IMR-90 (cell line): Measurements from ENCODE around the gene GPC5. TPM values are rescaled to one million over a fixed set of nuclear protein-coding genes. Genes with fewer than 3 reads are reported as not detected.
"Not testable (repeated sequence)": the region's sequence is repeated elsewhere in the genome, so short reads cannot be mapped to it uniquely, and the experiment has no call there.

Experiments
- ATAC-seq: fragments of 200-7000 bp; cut with Tn5 transposase; 2 replicates; pipeline ENCODE4 v1.9.1; 2020; ENCODE audit warnings: low read depth, mild to moderate bottlenecking, moderate library complexity
- BruUV-seq: library from RNA; stranded (reverse); fragments of 400-500 nt; replicated peaks from 2 replicates; lab custom pipeline; 2021; lab: Mats Ljungman, UMichigan
- CTCF ChIA-PET: fragments of 300-600 bp; formaldehyde crosslinking; extraction: SDS; loops from one replicate; lab custom pipeline; 2021; ENCODE audit warnings: antibody characterized with exemption; lab: Yijun Ruan, JAX
- POLR2A ChIA-PET: fragments of 300-600 bp; sonication (Branson Sonifier 250); formaldehyde crosslinking; loops from one replicate; lab custom pipeline; 2022; ENCODE audit warnings: antibody characterized with exemption; ENCODE audit not compliant: unreplicated experiment; lab: Charles Lee
- DNase-seq: peaks from one replicate; pipeline ENCODE4 v3.0.0; 2013
- H2AFZ ChIP-seq: replicated peaks from 2 replicates; pipeline ENCODE3; 2013; ENCODE audit warnings: low read length, mild to moderate bottlenecking; ENCODE audit not compliant: poor library complexity
- H2AK5ac ChIP-seq: 2 replicates; pipeline ENCODE4 v1.6.1; 2013; ENCODE audit warnings: low read depth, low read length, inconsistent platforms
- H2AK9ac ChIP-seq: replicated peaks from 2 replicates; pipeline ENCODE3; 2013; ENCODE audit warnings: mild to moderate bottlenecking, low read depth, low read length, moderate library complexity; ENCODE audit not compliant: poor library complexity
- H2BK120ac ChIP-seq: 2 replicates; pipeline ENCODE4 v1.6.1; 2013; ENCODE audit warnings: low read depth, low read length, inconsistent platforms
- H2BK15ac ChIP-seq: 3 replicates; pipeline ENCODE4 v1.6.1; 2013; ENCODE audit warnings: low read depth, low read length, inconsistent platforms
- H2BK20ac ChIP-seq: 2 replicates; pipeline ENCODE4 v1.6.1; 2013; ENCODE audit warnings: low read depth, mild to moderate bottlenecking, inconsistent platforms, low read length, moderate library complexity
- H2BK5ac ChIP-seq: 2 replicates; pipeline ENCODE4 v1.6.1; 2013; ENCODE audit warnings: mild to moderate bottlenecking, low read depth, low read length, inconsistent platforms; ENCODE audit not compliant: poor library complexity, severe bottlenecking
- H3K14ac ChIP-seq: replicated peaks from 2 replicates; pipeline ENCODE4 v1.6.1; 2013; ENCODE audit warnings: low read depth, low read length, inconsistent platforms
- H3K18ac ChIP-seq: 2 replicates; pipeline ENCODE4 v1.6.1; 2013; ENCODE audit warnings: low read depth, low read length, control low read depth
- H3K23ac ChIP-seq: 2 replicates; pipeline ENCODE4 v1.6.1; 2013; ENCODE audit warnings: low read depth, low read length, inconsistent platforms
- H3K27ac ChIP-seq: 2 replicates; pipeline ENCODE4 v1.5.1; 2013; ENCODE audit warnings: mild to moderate bottlenecking, control low read depth, low read length; ENCODE audit not compliant: insufficient read depth
- H3K27me3 ChIP-seq: 2 replicates; pipeline ENCODE4 v1.6.1; 2013; ENCODE audit warnings: low read length; ENCODE audit not compliant: control insufficient read depth, insufficient read depth
- H3K36me3 ChIP-seq: 2 replicates; pipeline ENCODE4 v1.6.1; 2013; ENCODE audit warnings: low read length, mixed read lengths; ENCODE audit not compliant: control insufficient read depth, insufficient read depth
- H3K4ac ChIP-seq: 2 replicates; pipeline ENCODE4 v1.6.1; 2013; ENCODE audit warnings: low read depth, low read length, inconsistent platforms
- H3K4me1 ChIP-seq: 2 replicates; pipeline ENCODE4 v1.6.1; 2013; ENCODE audit warnings: low read length, mixed read lengths; ENCODE audit not compliant: control insufficient read depth, insufficient read depth
- H3K4me2 ChIP-seq: 2 replicates; pipeline ENCODE4 v1.6.1; 2013; ENCODE audit warnings: low read depth, mild to moderate bottlenecking, control low read depth, low read length, moderate library complexity
- H3K4me3 ChIP-seq: 2 replicates; pipeline ENCODE4 v1.5.1; 2013; ENCODE audit warnings: low read depth, mild to moderate bottlenecking, control low read depth, low read length, moderate library complexity; ENCODE audit not compliant: insufficient read depth
- H3K56ac ChIP-seq: 2 replicates; pipeline ENCODE4 v1.6.1; 2013; ENCODE audit warnings: low read length, inconsistent platforms; ENCODE audit not compliant: insufficient read depth; ENCODE audit errors: extremely low read depth
- H3K79me1 ChIP-seq, 2 experiments: 2 replicates each; pipeline ENCODE4 v1.6.1; 2013; ENCODE audit warnings: low read length in 2 of 2, inconsistent platforms in 1 of 2, low read depth in 1 of 2
- H3K9ac ChIP-seq: 2 replicates; pipeline ENCODE4 v1.6.1; 2013; ENCODE audit warnings: low read depth, low read length, control low read depth
- H3K9me1 ChIP-seq: 2 replicates; pipeline ENCODE4 v1.6.1; 2013; ENCODE audit warnings: low read length, inconsistent platforms; ENCODE audit not compliant: insufficient read depth
- H3K9me3 ChIP-seq: 2 replicates; pipeline ENCODE4 v1.6.1; 2013; ENCODE audit warnings: low read length; ENCODE audit not compliant: control insufficient read depth, insufficient read depth
- H4K20me1 ChIP-seq: 2 replicates; pipeline ENCODE4 v1.6.1; 2013; ENCODE audit warnings: low read length, inconsistent platforms; ENCODE audit not compliant: insufficient read depth
- H4K5ac ChIP-seq: 2 replicates; pipeline ENCODE4 v1.6.1; 2013; ENCODE audit warnings: mild to moderate bottlenecking, low read depth, low read length, control low read depth
- H4K8ac ChIP-seq, 2 experiments: 2 replicates each; pipeline ENCODE4 v1.6.1; 2013; ENCODE audit warnings: low read depth in 2 of 2, low read length in 2 of 2, control low read depth in 1 of 2, inconsistent platforms in 1 of 2
- H4K91ac ChIP-seq: 2 replicates; pipeline ENCODE4 v1.6.1; 2013; ENCODE audit warnings: low read depth, low read length, inconsistent platforms; ENCODE audit not compliant: insufficient read depth
- WGBS, 2 experiments: methylation state at CpG; one replicate each; pipeline versions ENCODE4 v1.1.5 to v1.1.7; 2013; ENCODE audit warnings: missing lambda C conversion rate in 2 of 2; ENCODE audit not compliant: insufficient read length in 1 of 2; ENCODE audit errors: extremely low coverage in 2 of 2; 5-methylcytosine and 5-hydroxymethylcytosine counted together
- dilution Hi-C: fragments of 300-500 bp; cut with HindIII; formaldehyde crosslinking; loops from one replicate; pipeline ENCODE4 v1.14.3; 2018; ENCODE audit warnings: low sequenced_read_pairs; ENCODE audit not compliant: unreplicated experiment
- in situ Hi-C: fragments of 300-500 bp; cut with MboI; formaldehyde crosslinking; loops from 3 replicates; pipeline ENCODE4 v1.14.3; 2019; ENCODE audit warnings: low sequenced_read_pairs, inconsistent platforms, mixed read lengths
- intact Hi-C: fragments of 100-400 bp; cut with micrococcal nuclease; formaldehyde crosslinking; loops from 2 replicates; pipeline ENCODE4 v1.10.0; 2022
- polyA plus RNA-seq, 3 experiments: library from polyadenylated mRNA; depleted of rRNA; stranded (reverse); fragments of >200 nt; gene quantifications; 2 replicates each; pipeline ENCODE4 v1.2.3, GENCODE V29; 2012; ENCODE audit warnings: low replicate concordance in 1 of 3
- total RNA-seq: library from RNA; depleted of rRNA; stranded (reverse); fragments of >200 nt; gene quantifications from 2 replicates; pipeline ENCODE4 v1.2.3, GENCODE V29; 2012

GPC5 gene
- total and polyA plus RNA-seq, 2 of the 4 experiments (the other 2 are of a cell fraction), result 0.94 to 1.8 TPM

- H3K23ac ChIP-seq, H2AFZ ChIP-seq, H4K91ac ChIP-seq, H3K18ac ChIP-seq, H4K5ac ChIP-seq, intact Hi-C loops, CTCF ChIA-PET, H4K20me1 ChIP-seq, H2BK5ac ChIP-seq, H3K27ac ChIP-seq, H2AK5ac ChIP-seq, H3K9me3 ChIP-seq, H3K9me1 ChIP-seq, H3K4me2 ChIP-seq, DNase-seq, H3K36me3 ChIP-seq, H2BK20ac ChIP-seq, dilution Hi-C loops, H2BK15ac ChIP-seq, H3K79me1 ChIP-seq, H3K4me3 ChIP-seq, H3K9ac ChIP-seq, H2BK120ac ChIP-seq, BruUV-seq, H3K56ac ChIP-seq, H3K4ac ChIP-seq, in situ Hi-C loops, ATAC-seq, H3K27me3 ChIP-seq, POLR2A ChIA-PET, H3K4me1 ChIP-seq, H4K8ac ChIP-seq, H2AK9ac ChIP-seq, H3K14ac ChIP-seq: not testable (repeated sequence)
- no CpG with 5 or more reads among the region's 4 CpGs for WGBS, 2 experiments
Observed at GRCh38 chr13:92695827-92696226, 1297.4 kb downstream of the GPC5 start.
